NCI-H510A (cell line): ENCODE results near the gene SCAI.
A peak's percentile ranks its signal among the peaks of the same experiment; 100 is the strongest.
"Not testable (repeated sequence)": the region's sequence is repeated elsewhere in the genome, so short reads cannot be mapped to it uniquely, and the experiment has no call there.

Experiments used
- DNase-seq: peaks from one replicate; lab custom pipeline; 2025; lab: John Stamatoyannopoulos, UW

Gene SCAI

GRCh38 chr9:125106285-125106893 is 36.9 kb downstream of the SCAI start:
- DNase-seq = no peak

- no peak for DNase-seq
These were observed 39.4 kb downstream of the SCAI start for GRCh38 chr9:125103770-125104460.

- DNase-seq = no peak
These were observed 40.3 kb downstream of the SCAI start for GRCh38 chr9:125103021-125103420.

GRCh38 chr9:125100822-125101221 is 42.5 kb downstream of the SCAI start:
- no peak for DNase-seq

GRCh38 chr9:125099816-125100215 is 43.5 kb downstream of the SCAI start:
- no peak for DNase-seq

- no peak for DNase-seq
These were observed 47.4 kb downstream of the SCAI start for GRCh38 chr9:125095821-125096443.

GRCh38 chr9:125091121-125091520 is 52.2 kb downstream of the SCAI start:
- DNase-seq = no peak

- DNase-seq = no peak
These were observed 54.0 kb downstream of the SCAI start for GRCh38 chr9:125089331-125089730.

GRCh38 chr9:125088752-125089151 is 54.6 kb downstream of the SCAI start:
- no peak for DNase-seq

GRCh38 chr9:125085703-125086477 is 57.4 kb downstream of the SCAI start:
- no peak for DNase-seq

- DNase-seq = not testable (repeated sequence)
These were observed 61.1 kb downstream of the SCAI start for GRCh38 chr9:125082197-125082596.

GRCh38 chr9:125080797-125081196 is 62.5 kb downstream of the SCAI start:
- DNase-seq = not testable (repeated sequence)

- DNase-seq = no peak
These were observed 63.4 kb downstream of the SCAI start for GRCh38 chr9:125079931-125080330.

GRCh38 chr9:125075997-125076396 is 67.3 kb downstream of the SCAI start:
- no peak for DNase-seq

GRCh38 chr9:125074976-125075375 is 68.4 kb downstream of the SCAI start:
- no peak for DNase-seq

GRCh38 chr9:125066839-125067619 is 76.3 kb downstream of the SCAI start:
- DNase-seq = no peak

- DNase-seq = no peak
These were observed 81.9 kb downstream of the SCAI start for GRCh38 chr9:125061391-125061790.

GRCh38 chr9:125049212-125050049 is 93.9 kb downstream of the SCAI start:
- DNase-seq = no peak

- peak; percentile 8 for DNase-seq
These were observed 99.7 kb downstream of the SCAI start for GRCh38 chr9:125043631-125044030.

- no peak for DNase-seq
These were observed 100.2 kb downstream of the SCAI start for GRCh38 chr9:125043148-125043547.

GRCh38 chr9:125038166-125038565 is 105.2 kb downstream of the SCAI start:
- no peak for DNase-seq
